ENCODE results near the gene TOR1A.
"Not testable (repeated sequence)": the region's sequence is repeated elsewhere in the genome, so short reads cannot be mapped to it uniquely, and the experiment has no call there.

Gene TOR1A

DNA sequence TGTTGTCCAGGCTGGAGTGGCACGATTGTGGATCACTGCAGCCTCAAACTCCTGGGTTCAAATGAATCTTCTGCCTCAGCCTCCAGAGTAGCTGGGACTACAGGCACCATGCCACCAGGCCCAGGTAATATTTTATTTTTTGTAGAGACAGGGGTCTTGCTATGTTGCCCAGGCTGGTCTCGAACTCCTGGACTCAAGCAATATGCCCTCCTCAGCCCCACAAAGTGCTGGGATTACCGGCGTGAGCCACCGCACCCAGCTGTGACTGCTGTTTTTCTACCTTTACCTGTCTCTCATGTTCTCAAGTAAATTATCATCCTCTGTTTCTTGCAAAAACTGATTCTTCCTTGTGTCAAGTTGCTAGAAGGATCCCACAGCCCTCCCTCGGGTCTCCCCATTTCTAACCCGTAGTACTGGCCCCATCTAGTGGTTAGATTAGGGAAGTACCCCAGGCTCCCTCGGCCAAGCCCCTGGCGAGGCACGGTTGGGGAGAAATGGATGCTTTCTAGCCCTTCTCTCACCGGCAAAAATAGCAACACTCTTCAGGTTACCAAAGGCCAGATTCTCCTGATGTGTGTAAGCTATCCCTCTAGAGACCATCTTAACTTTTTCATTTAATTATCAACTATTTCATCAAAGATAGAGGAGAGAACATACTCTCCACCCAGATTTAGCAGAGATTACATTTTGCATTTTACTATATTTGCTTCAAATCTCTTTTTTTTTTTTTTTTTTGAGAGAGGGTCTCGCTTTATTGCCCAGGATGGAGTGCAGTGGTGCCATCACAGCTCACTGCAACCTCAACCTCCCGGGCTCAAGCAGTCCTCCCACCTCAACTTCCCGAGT is 40.2 kb downstream of the TOR1A start:
- DNase-seq (ENCODE audit: low read depth, low spot score) = peak; percentile 56

- DNase-seq (ENCODE audit: low read depth, low spot score) = no peak
Measured at GRCh38 chr9:129781981-129782380, 42.0 kb downstream of the TOR1A start.

DNA sequence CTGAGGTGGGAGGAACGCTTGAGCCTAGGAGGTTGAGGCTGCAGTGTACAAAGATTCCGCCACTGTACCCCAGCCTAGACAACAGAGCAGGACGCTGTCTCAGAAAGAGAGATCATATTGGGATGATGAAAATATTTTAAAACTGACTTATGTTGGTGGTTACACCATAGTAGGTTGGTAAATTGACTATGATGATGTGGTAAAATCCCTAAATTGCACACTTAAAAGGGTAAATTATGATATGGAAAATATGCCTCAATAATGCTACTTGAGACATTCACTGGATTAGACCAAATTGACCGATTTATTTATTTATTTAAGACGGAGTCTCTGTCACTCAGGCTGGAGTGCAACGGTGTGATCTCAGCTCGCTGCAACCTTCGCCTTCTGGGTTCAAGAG is 42.8 kb downstream of the TOR1A start:
- DNase-seq (ENCODE audit: low read depth, low spot score) = no peak

DNA sequence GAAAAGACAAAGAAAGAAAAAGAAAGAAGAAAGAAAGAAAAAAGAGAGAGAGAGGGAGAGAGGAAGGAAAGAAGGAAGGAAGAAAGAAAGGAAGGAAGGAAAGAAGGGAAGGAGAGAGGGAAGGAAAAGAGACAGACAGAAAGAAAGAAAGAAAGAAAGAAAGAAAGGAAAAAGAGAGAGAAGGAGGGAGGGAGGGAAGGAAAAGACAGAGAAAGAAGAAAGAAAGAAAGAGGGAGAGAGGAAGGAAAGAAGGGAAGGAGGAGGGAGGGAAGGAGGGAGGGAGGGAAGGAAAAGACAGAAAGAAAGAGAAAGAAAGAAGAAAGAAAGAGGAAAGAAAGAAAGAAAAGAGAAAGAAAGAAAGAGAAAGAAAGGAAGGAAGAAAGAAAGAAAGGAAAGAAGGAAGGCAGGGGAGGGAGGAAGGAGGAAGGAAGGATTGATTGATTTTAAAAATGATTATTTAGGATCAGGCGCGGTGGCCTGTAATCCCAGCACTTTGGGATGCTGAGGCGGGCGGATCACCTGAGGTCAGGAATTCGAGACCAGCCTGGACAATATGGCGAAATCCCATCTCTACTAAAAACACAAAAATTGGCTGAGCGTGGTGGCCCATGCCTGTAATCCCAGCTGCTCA is 44.3 kb downstream of the TOR1A start:
- DNase-seq (ENCODE audit: low read depth, low spot score) = no peak

- DNase-seq (ENCODE audit: low read depth, low spot score) = no peak
Measured at GRCh38 chr9:129778469-129778868, 45.5 kb downstream of the TOR1A start.

DNA sequence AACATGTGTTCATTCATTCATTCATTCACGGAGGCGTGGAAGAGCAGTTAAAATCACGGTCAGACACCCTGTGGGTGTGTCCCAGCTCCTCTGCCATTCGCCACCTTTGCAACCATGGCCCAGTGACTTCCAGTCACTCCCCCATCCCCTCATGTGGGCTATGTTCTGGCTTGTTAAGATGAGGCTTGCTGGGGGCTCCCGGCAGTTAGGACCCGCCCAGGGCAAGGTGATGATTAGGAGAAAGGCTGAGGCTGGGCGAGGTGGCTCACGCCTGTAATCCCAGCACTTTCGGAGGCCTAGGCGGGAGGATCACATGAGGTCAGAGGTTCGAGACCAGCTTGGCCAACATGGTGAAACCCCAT is 46.2 kb downstream of the TOR1A start:
- DNase-seq (ENCODE audit: low read depth, low spot score) = no peak

- DNase-seq (ENCODE audit: low read depth, low spot score) = no peak
Measured at GRCh38 chr9:129776938-129777768, 46.8 kb downstream of the TOR1A start.

GRCh38 chr9:129776566-129776937 is 47.4 kb downstream of the TOR1A start:
- DNase-seq (ENCODE audit: low read depth, low spot score) = no peak

- DNase-seq (ENCODE audit: low read depth, low spot score) = not testable (repeated sequence)
Measured at GRCh38 chr9:129776096-129776495, 47.8 kb downstream of the TOR1A start.

- DNase-seq (ENCODE audit: low read depth, low spot score) = no peak
Measured at GRCh38 chr9:129775448-129775798, 48.5 kb downstream of the TOR1A start.

GRCh38 chr9:129774791-129775447 is 49.0 kb downstream of the TOR1A start:
- DNase-seq (ENCODE audit: low read depth, low spot score) = no peak

DNA sequence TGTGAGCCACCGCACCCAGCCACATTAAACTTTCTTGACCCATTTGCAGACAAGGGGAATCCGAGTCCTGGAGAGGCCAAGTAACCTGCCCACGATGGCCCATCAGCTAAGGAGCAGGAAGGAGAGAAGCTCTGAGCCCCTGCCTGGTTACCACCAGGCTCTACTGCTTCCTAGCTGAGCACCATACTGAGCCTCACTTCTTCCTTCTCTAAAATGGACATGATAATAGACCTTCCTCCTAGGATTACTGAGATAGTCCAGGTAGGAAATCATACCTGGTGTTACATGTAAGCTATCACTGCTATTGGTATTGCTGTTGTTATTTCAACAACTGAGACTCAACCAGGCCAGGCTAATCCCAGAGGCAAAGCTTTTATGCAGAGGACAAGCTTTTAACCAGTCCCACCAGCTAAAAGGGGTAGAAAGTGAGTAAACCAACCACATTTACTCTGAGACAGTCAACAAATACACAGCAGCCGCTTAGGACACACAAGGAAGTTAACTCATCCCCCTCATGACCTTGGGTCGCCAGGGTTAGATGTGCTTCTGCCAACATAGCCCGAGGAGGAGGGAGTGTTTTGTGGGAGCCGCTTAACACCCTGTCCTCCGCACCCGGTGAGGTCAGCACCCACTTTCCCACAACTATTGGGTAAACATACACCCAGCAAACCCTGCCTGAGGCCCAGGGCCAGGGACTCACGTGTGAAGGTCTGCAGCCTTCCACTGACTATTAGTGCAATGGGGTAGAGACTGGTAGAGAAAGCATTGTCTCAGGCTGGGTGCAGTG is 50.5 kb downstream of the TOR1A start:
- no peak for DNase-seq (ENCODE audit: low read depth, low spot score)

- DNase-seq (ENCODE audit: low read depth, low spot score) = no peak
Measured at GRCh38 chr9:129770741-129771140, 53.2 kb downstream of the TOR1A start.

DNA sequence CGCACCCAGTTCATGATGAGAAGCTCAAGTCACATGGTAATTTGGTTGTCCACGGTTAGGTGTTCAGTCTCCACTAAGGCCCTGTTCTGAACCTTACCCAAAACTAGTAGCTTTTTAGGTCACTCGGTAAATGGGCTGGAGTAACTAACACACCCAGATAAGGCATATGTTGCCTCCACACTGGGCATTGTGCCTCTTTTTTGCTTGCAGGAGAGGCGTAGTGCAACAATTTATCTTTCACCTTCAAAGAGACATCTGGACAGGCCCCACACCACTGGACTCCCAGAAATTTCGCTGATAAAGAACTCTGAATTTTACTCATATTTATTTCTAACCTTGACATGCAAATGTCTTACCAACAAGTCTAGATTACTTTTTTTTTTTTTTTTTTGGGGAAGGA is 54.3 kb downstream of the TOR1A start:
- DNase-seq (ENCODE audit: low read depth, low spot score) = no peak

DNA sequence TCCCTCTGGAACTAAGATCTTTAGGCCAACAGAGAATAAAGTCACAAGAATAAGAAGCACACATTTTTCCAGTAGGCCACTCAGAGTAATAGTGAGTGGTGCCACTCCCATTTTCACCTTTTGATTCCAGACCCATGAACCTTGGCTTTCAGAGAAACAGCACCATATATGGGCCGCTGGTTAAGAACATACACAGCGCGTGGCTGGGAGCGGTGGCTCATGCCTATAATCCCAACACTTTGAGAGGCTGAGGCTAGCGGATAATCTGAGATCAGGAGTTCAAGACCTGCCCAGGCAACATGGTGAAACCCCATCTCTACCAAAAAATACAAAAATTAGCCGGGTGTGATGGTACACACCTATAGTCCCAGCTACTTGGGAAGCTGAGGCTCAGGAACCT is 55.5 kb downstream of the TOR1A start:
- no peak for DNase-seq (ENCODE audit: low read depth, low spot score)

DNA sequence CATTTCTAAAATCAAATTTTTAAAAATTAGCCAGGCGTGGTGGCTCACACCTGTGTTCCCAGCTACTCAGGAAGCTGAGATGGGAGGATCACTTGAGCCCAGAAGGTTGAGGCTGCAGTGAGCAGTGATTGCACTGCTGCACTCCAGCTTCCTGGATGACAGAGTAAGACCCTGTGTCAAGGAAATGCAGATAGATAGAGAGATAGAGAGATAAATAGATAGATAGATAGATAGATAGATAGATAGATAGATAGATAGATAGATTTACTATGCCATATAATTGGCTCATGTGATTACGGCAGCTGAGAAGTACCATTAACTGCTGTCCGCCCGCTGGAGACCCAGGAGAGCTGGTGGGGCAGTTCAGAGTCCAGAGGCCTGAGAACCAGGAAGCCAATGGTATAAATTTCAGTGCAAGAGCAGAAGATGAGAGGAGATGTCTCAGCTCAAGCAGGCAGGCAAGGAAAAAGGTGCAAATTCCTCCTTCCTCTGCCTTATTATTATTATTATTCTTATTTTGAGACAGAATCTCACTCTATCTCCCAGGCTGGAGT is 58.1 kb downstream of the TOR1A start:
- no peak for DNase-seq (ENCODE audit: low read depth, low spot score)

DNA sequence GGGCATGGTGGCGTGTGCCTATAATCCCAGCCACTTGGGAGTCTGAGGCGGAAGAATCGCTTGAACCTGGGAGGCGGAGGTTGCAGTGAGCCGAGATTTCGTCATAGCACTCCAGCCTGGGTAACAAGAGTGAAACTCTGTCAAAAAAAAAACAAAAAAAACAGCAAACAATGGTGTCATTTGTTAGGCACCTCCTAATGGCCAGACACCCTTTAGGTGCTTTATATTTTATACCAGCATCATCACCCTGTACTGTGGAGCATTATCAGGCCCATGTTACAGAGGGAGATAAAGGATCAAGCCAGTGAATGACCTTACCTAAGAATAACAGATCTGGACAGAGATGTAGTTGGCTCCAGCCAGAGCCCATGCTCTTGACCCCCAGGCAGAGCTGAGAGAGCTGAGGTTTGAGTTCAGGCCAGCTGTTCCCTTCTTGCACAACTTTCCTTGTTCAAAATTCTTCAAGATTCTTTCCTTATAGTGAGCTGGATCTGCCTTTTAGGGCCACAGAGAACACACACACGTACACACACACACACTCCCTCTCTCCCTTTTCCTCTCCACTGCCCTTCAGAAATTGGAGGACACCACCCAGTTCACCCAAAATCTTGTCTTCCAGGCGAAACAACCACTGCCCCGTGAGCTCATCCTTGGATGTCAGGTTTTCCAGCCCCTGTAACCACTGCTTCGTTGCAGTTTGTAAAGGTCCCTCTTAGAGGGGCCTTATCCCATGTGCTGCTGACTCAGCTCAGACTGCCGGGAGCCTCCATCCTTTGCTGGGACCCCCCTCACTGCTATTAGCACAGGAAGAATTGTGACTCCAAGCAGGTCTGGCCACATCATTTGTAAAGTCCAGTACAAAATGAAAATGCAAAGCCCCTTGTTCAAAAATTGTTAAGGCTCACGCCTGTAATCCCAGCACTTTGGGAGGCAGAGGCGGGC is 60.7 kb downstream of the TOR1A start:
- DNase-seq (ENCODE audit: low read depth, low spot score) = no peak

All from activated CD4-positive, CD25-positive, alpha-beta regulatory T cell treated with anti-CD3 and anti-CD28 coated beads, Interleukin-2, amount 50 U/mL, for 16 hours (primary cell).